A673 (cell line): Measurements from ENCODE around the gene SLU7.

ENCODE experiments used
- EZH2 ChIP-seq: fragments of 200-600 bp; sonication (generic); IDR thresholded peaks from 2 replicates; pipeline ENCODE4 v1.6.1; 2017; ENCODE audit warnings: borderline replicate concordance, low read depth, mild to moderate bottlenecking, mixed read lengths, antibody characterized with exemption, low read length; ENCODE audit not compliant: poor library complexity, severe bottlenecking
- TF ChIP-seq, protein P1 (sequence below): fragments of 300-800, 200-600 bp; sonication (generic); conservative IDR thresholded peaks from 2 replicates; pipeline ENCODE4 v1.5.1; 2017; ENCODE audit warnings: low read depth, mild to moderate bottlenecking, antibody characterized with exemption, low read length, moderate library complexity, mixed read lengths

DNA sequence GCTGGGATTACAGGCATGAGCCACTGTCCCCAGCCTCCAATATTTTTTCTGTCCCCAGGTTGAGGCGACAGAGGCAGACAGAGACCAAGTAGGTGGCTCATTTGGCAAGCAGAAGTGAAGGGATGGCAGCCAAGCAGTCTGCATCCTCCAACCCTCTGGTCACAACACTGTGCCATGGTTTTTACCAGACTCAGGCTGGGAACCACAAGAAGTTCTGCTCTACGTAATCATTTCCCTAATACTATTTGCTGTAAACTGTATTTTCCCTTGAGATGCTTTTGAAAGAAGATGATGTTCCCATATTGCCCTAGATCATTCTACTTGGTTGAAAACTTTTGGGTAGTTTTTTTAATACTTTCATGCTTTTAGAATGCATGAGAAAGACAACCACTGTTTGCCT is 43.3 kb upstream of the SLU7 start:
- TF ChIP-seq, protein P1, sequence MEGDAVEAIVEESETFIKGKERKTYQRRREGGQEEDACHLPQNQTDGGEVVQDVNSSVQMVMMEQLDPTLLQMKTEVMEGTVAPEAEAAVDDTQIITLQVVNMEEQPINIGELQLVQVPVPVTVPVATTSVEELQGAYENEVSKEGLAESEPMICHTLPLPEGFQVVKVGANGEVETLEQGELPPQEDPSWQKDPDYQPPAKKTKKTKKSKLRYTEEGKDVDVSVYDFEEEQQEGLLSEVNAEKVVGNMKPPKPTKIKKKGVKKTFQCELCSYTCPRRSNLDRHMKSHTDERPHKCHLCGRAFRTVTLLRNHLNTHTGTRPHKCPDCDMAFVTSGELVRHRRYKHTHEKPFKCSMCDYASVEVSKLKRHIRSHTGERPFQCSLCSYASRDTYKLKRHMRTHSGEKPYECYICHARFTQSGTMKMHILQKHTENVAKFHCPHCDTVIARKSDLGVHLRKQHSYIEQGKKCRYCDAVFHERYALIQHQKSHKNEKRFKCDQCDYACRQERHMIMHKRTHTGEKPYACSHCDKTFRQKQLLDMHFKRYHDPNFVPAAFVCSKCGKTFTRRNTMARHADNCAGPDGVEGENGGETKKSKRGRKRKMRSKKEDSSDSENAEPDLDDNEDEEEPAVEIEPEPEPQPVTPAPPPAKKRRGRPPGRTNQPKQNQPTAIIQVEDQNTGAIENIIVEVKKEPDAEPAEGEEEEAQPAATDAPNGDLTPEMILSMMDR, result no peak
- no peak for TF ChIP-seq EZH2
